Ovary (tissue), 3 donors: ENCODE data around the gene RNF152.

Source experiments
- CTCF ChIP-seq, 3 donors: fragments of 450-650 bp in 2 of 3; fragments of 200-600 bp in 1 of 3; IDR thresholded peaks; one replicate each; pipeline versions ENCODE4 v1.5.1 to v1.8.0; 2016 to 2022; ENCODE audit warnings: antibody characterized with exemption in 3 of 3, mild to moderate bottlenecking in 1 of 3
- EP300 ChIP-seq: sonication (generic); formaldehyde crosslinking; IDR thresholded peaks from one replicate; pipeline ENCODE4 v1.6.1; 2017; ENCODE audit warnings: antibody characterized with exemption
- POLR2A ChIP-seq: fragments of 450-650 bp; IDR thresholded peaks from one replicate; pipeline ENCODE4 v1.6.1; 2017; ENCODE audit warnings: antibody characterized with exemption, mild to moderate bottlenecking, moderate library complexity
- donor health status: DM: no; HTN: no; CAD: no.

GRCh38 chr18:61912476-61912875 is 19.7 kb upstream of the RNF152 start:
- TF ChIP-seq POLR2A (no peak), CTCF (IDR thresholded peaks at IDR 0.05) (no peak), EP300 (no peak)
